GM19238 (cell line): Measurements from ENCODE around the gene DTX2.
A peak's percentile ranks its signal among the peaks of the same experiment; 100 is the strongest.
"Not testable (repeated sequence)": the region's sequence is repeated elsewhere in the genome, so short reads cannot be mapped to it uniquely, and the experiment has no call there.

Source experiments
- DNase-seq: peaks from one replicate; pipeline ENCODE4 v3.0.0; 2011; ENCODE audit warnings: low spot score; ENCODE audit not compliant: insufficient read length

Gene DTX2

DNA sequence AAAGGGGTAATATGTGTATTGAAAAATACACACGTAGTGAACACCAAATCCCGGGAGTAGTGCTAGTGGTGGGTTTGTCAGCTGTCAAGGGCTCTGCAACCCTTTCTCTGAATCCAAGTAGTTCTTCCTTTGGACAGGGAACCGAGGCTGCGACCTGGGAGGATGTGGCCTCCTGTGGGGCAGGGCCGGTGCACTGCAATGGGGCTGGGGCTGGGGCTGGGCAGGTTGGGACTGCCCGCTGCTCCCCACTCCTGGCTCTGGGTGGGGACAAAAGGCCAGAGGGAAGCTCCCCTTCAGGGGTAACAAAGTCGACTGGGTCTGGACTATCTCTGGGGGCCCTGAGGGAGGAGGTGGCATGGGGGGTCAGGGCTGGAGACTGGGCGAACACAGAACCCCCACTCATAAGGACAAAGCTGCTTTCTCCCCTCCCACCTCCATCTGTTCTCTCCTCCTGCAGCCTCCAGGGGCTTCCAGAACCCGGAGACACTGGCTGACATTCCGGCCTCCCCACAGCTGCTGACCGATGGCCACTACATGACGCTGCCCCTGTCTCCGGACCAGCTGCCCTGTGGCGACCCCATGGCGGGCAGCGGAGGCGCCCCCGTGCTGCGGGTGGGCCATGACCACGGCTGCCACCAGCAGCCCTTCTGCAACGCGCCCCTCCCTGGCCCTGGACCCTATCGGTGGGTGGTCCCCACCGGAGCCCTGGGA lies 49.8 kb downstream of the DTX2 start:
- not testable (repeated sequence) for DNase-seq

GRCh38 chr7:76511911-76512885 lies 50.7 kb downstream of the DTX2 start:
- not testable (repeated sequence) for DNase-seq

GRCh38 chr7:76512941-76513816 lies 51.7 kb downstream of the DTX2 start:
- DNase-seq = peak; percentile 1

DNA sequence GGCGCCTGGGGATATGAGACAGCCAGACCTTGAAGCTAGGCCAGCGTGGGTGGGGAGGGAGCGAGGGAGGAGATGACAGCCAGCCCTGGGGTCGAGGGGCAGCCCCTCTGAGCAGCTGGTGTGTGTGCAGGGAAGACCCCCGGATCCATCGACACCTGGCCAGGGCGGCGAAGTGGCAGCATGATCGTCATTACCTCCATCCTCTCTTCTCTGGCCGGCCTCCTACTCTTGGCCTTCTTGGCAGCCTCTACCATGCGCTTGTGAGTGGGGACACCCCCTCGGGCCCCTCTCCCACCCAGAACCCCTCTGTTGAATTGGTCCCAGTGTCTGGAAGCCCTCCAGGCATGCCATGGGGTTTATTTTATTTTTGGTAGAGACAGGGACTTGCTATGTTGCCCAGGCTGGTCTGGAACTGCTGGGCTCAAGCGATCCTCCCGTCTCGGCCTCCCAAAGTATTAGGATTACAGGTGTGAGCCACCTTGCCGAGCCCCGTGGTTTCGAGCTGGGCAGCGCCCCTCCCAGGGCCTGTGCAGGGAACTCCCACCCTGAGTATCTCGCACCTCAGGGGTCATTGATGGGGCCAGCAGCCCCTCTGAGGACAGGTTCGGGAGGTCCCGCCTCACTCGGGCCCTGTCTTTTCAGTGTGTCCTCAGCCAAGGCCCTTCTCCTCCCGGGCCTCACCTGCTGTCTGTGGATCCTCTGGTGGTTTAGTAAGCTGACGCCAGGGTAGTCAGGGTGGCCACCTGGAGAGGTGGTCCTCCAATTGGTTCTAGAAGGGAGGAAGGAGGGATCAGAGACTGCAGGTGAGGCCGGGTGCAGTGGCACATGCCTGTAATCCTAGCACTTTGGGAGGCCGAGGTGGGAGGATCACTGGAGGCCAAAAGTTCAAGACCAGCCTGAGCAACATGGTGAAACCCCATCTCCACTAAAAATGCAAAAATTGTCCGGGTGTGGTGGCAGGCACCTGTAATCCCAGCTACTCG lies 52.6 kb downstream of the DTX2 start:
- no peak for DNase-seq

DNA sequence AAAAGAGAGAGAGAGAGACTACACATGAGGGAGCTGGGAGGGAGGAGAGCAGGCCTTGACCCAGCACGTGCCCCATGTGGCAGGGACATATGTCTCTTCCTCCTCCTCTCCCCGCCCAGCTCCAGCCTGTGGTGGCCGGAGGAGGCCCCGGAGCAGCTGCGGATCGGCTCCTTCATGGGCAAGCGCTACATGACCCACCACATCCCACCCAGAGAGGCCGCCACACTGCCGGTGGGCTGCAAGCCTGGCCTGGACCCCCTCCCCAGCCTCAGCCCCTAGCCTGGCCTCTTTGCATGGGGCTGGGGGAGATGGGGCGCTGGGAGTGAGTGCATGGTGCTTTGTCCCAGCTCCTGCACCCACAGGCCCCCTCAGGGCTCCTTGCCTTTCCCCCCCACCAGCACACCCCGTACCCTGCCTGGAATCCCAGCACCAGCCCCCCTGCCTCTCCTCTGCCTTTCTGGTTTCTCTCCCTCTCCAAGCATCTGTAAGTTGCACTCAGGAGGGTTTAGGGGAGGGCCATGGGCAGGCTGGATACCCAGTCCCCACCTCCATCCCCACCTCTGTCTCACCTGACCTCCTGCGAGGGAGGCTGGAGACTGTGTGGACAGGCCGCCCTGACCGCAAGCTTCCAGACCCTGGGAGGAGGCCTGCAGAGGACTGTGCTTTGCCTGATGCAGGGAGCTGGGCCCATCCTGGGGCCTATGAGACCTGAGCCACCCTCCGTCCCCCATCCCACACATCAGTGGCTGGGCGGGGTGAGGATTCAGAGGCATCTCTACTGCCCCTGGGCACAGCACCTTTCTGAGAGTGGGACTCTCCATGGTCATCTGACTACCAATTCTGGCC lies 53.6 kb downstream of the DTX2 start:
- no peak for DNase-seq

GRCh38 chr7:76515999-76516443 lies 54.5 kb downstream of the DTX2 start:
- DNase-seq = no peak

DNA sequence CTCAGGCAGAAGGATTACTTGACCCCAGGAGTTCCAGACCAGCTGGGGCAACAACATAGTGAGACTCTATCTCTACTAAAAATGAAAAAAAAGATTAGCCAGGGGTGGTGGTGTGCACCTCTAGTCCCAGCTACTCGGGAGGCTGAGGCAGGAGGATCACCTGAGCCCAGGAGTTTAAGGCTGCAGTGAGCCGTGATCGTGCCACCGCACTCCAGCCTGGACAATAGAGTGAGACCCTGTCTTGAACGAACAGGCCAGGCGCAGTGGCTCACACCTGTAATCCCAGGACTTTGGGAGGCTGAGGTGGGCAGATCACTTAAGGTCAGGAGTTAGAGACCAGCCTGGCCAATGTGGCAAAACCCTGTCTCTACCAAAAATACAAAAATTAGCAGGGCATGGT lies 55.4 kb downstream of the DTX2 start:
- DNase-seq = not testable (repeated sequence)

- DNase-seq = not testable (repeated sequence)
Observed at GRCh38 chr7:76526183-76526582, 64.7 kb downstream of the DTX2 start.

DNA sequence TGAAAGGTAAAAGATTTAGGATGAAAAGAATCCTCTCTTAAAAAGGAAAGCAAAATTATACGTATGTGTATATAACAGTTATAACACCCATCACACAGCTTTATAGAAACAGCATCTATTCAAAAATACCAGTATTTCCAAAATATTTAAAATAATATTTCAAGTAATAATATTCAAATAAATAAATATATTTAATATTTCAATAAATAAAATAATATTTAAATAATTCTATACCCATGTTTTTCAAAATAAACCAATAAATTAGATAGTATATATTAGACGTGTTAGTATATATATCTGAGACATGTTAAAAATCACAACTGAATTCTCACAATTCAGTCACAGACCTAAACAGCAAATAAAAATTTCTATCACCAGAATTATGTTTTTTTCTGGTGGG lies 70.1 kb downstream of the DTX2 start:
- DNase-seq = not testable (repeated sequence)

DNA sequence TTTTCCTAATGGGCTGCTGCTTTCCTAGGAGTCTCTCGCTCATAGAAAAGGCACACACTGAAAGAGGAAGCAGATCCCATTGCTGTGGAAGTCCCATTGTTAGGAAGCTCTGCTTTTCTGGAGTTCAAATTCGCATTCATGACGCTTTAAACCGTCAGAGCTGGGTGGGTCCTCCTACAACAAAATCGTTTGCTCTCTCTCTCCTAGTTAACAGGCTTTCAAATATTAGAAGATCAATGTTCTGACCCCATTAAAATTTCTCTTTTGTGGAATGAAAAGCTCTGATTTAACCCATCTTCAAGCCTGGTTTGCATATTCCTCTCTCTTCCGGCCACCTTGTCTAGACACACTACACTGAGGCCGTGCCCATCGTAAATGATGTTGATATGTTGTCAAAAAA lies 81.7 kb downstream of the DTX2 start, which contains the start of gene SPDYE16:
SPDYE16 (minus strand) TSS at position 101 of the 400 bp plus-strand sequence. CDS start 1,838 bp downstream, outside the sequence.
- not testable (repeated sequence) for DNase-seq

DNA sequence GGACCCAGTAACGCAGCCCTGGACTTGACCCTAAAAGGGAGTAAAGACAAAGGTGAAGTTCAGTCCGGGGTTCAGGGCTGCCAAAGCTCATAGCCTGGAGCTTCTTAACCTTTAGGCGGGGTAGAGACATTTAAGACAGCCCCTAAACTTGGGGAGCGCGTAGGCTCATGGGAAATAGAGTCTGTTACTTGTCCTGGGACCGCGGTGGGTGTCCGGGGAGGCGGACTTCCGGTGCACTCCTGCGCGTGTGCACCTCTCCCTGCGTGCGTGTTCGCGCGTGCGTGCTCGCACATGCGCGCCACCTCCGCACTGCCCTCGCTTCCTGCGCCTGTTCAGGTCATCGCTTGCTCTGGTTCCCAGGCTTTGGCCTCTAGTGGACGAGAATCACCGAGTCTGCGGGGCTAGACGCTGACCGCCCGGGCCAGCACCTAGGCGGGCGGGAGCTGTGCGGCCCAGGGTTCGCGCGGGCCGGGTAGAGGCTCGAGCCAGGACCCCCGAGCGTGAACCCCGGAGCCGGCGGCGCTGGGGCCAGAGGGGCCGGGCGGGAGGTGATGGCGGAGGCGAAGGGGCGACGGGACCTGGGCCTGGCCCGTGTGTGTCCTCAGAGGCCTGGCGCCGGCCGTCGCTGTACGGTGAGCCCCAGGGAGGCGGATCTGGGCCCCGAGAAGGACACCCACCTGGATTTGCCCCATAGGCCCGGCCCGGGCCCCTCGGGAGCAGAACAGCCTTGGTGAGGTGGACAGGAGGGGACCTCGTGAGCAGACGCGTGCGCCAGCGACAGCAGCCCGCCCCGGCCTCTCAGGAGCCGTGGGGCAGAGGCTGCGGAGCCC lies 87.7 kb downstream of the DTX2 start:
- peak; percentile 64 for DNase-seq

DNA sequence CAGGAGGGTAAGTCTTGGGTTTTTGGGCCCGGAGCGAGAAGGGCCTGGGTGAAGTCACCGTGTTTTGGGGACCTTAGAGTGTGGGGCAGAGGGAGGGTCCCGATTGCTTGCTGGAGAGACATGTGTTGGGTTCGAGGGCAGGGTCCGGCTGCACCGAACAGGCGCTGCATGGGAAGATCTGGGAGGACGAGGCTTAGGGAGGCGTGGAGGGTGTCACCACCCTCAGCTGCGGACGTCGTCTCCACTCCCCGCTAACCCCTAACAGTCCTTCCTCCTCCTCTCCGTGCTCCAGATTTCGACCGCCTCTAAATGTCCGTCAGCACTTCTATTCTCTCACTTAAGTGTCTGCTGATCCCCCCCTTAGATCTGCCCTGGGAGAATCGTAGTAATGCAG lies 88.3 kb downstream of the DTX2 start:
- DNase-seq = not testable (repeated sequence)

DNA sequence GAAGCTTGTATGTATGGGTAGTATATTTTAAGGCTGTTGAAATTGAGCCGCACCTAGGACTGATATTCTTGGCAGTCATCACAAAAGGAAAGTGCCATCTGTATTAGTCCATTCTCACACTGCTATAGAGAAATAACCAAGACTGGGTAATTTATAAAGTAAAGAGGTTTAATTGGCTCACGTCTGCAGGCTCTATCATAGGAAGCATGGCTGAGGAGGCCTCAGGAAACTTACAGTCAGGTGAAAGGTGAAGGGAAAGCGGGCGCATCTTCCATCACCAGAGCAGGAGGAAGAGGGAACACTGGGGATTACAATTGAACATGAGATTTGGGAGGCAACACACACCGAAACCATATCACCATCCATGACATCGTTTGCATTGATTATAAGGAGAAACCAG lies 90.5 kb downstream of the DTX2 start:
- not testable (repeated sequence) for DNase-seq
